Kidney (tissue), 14 donors: Measurements from ENCODE around the gene ZC3H6. TPM values are rescaled to one million over a fixed set of nuclear protein-coding genes. Genes with fewer than 3 reads are reported as not detected.

Experiments used
- DNase-seq, 5 donors: peaks; one replicate each; pipeline ENCODE4 v3.0.0-alpha.2; 2013 to 2020
- FAIRE-seq: peaks from 2 replicates; lab custom pipeline; 2012; peaks lifted over from hg19 to GRCh38; lab: Jason Lieb, UNC
- H3K27ac ChIP-seq, 2 donors: one replicate each; pipeline ENCODE4 v1.7.0; 2013; ENCODE audit warnings: low read depth in 2 of 2, low read length in 2 of 2, inconsistent platforms in 1 of 2
- H3K27me3 ChIP-seq: one replicate; pipeline ENCODE4 v1.7.1; 2013; ENCODE audit warnings: low read length, inconsistent platforms; ENCODE audit not compliant: control insufficient read depth, insufficient read depth
- H3K36me3 ChIP-seq, 3 donors: one replicate each; pipeline versions ENCODE4 v1.7.0 to v1.7.1; 2013; ENCODE audit warnings: low read length in 3 of 3, control low read depth in 1 of 3, inconsistent platforms in 1 of 3; ENCODE audit not compliant: insufficient read depth in 3 of 3, control insufficient read depth in 2 of 3
- H3K4me1 ChIP-seq, 3 donors: one replicate each; pipeline versions ENCODE4 v1.7.0 to v1.7.1; 2013; ENCODE audit warnings: low read length in 3 of 3, inconsistent platforms in 1 of 3, low read depth in 1 of 3; ENCODE audit not compliant: control insufficient read depth in 2 of 3, insufficient read depth in 2 of 3
- H3K4me3 ChIP-seq, 3 donors: one replicate each; pipeline versions ENCODE4 v1.7.0 to v1.8.1; 2013; ENCODE audit warnings: low read length in 3 of 3, control low read depth in 1 of 3, inconsistent platforms in 1 of 3
- H3K9ac ChIP-seq, 3 donors: one replicate each; pipeline versions ENCODE4 v1.7.0 to v1.7.1; 2013; ENCODE audit warnings: low read length in 3 of 3, control low read depth in 1 of 3, inconsistent platforms in 1 of 3
- H3K9me3 ChIP-seq, 3 donors: one replicate each; pipeline versions ENCODE4 v1.7.0 to v1.7.1; 2013; ENCODE audit warnings: low read length in 3 of 3, control low read depth in 1 of 3, inconsistent platforms in 1 of 3; ENCODE audit not compliant: control insufficient read depth in 2 of 3, insufficient read depth in 1 of 3
- CTCF ChIP-seq: IDR thresholded peaks from 3 replicates; pipeline ENCODE4 v1.5.1; 2012; ENCODE audit warnings: mild to moderate bottlenecking, moderate library complexity, borderline replicate concordance; ENCODE audit not compliant: insufficient read depth; ENCODE audit errors: extremely low read depth
- intact Hi-C: fragments of 100-400 bp; cut with DNase I; formaldehyde crosslinking; loops from one replicate; pipeline ENCODE4 v1.11.1; 2022
- polyA plus RNA-seq: library from polyadenylated mRNA; stranded (reverse); fragments of 350-450 nt; fragmentation: Illumina TruSeq; extraction: RNeasy Lipid Tissue Mini Kit (QIAGEN cat#74804); gene quantifications from one replicate; pipeline ENCODE4 v1.2.3, GENCODE V29; 2014; ENCODE audit warnings: low read depth, low replicate concordance; ENCODE audit not compliant: insufficient read depth
- total RNA-seq: library from RNA; stranded (reverse); fragmentation: NEBNext Ultra II Directional; extraction: Animal tissue kit (Norgen Biotek cat#: 25700); gene quantifications from one replicate; pipeline ENCODE4 v1.2.1, GENCODE V29; 2021
- donor health status: control.
- donor health status: control.
- donor health status: control.
- donor health status: control.
- donor health status: control.
- donor health status: DM: yes; HTN: yes; CAD: no.
- donor health status: Normal renal cell carcinoma (clear cell type).

ZC3H6 gene
- total and polyA plus RNA-seq, 2 donors from 2014 or later = 1.4 to 17.1 TPM

GRCh38 chr2:112322919-112323318, 47.5 kb downstream of the ZC3H6 start:
- Histone ChIP-seq H3K9ac (no peak overlapping the region), H3K27me3 (no peaks in the 10 kb centered on the region), H3K9me3 (no peaks in the 10 kb centered on the region), H3K4me3 (no peak overlapping the region), H3K36me3 (peaks cover 0 to 19% (median 0%) of the 10 kb centered on the region in 3 donors), H3K27ac (no peak overlapping the region), H3K4me1 (no peaks in the 10 kb centered on the region)
- intact Hi-C loops = no loop called here
- FAIRE-seq = no peak
- no peak for TF ChIP-seq CTCF
- no peak for DNase-seq

GRCh38 chr2:112332123-112332696, 56.8 kb downstream of the ZC3H6 start:
- TF ChIP-seq CTCF = no peak
- no peaks in the 10 kb centered on the region for H3K9me3 ChIP-seq
- FAIRE-seq (no peak), DNase-seq (no peak)
- no peaks in the 10 kb centered on the region for H3K27me3 ChIP-seq
- H3K4me3 ChIP-seq = no peak overlapping the region
- peaks cover 2 to 14% (median 4%) of the 10 kb centered on the region in 3 donors for H3K36me3 ChIP-seq
- H3K9ac ChIP-seq = no peak overlapping the region
- H3K27ac ChIP-seq = no peak overlapping the region
- intact Hi-C loops = no loop called here
- H3K4me1 ChIP-seq = no peaks in the 10 kb centered on the region

- Histone ChIP-seq H3K9me3 (no peaks in the 10 kb centered on the region), H3K27me3 (no peaks in the 10 kb centered on the region), H3K9ac (no peak overlapping the region), H3K4me3 (no peak overlapping the region), H3K36me3 (peaks cover 2 to 8% (median 4%) of the 10 kb centered on the region in 3 donors), H3K27ac (no peak overlapping the region), H3K4me1 (no peaks in the 10 kb centered on the region)
- intact Hi-C loops = no loop called here
- DNase-seq (peak in 2 of 5 donors; percentile 26 to 32), FAIRE-seq (no peak)
- TF ChIP-seq CTCF = no peak
Observed at GRCh38 chr2:112335600-112335999, 60.2 kb downstream of the ZC3H6 start.

GRCh38 chr2:112339986-112340385, 64.6 kb downstream of the ZC3H6 start:
- Histone ChIP-seq H3K27ac (no peak overlapping the region), H3K36me3 (no peaks in the 10 kb centered on the region), H3K4me3 (no peak overlapping the region), H3K9me3 (no peaks in the 10 kb centered on the region), H3K4me1 (no peaks in the 10 kb centered on the region), H3K9ac (no peak overlapping the region), H3K27me3 (no peaks in the 10 kb centered on the region)
- DNase-seq = peak in 2 of 5 donors; percentile 17 to 32
- FAIRE-seq = no peak
- TF ChIP-seq CTCF = no peak
- intact Hi-C loops = no loop called here
